ENCODE results near the gene GAPDH.

The GAPDH gene

GRCh38 chr12:6530576-6531260 lies 3.6 kb upstream of the GAPDH start:
- Histone ChIP-seq H3K27ac (ENCODE audit: extremely low read depth, low read depth, low read length) (no peak overlapping the region), H3K9me3 (ENCODE audit: control insufficient read depth, insufficient read depth, low read depth, low read length) (no peaks in the 10 kb centered on the region), H3K4me1 (ENCODE audit: control insufficient read depth, insufficient read depth, low read length) (peaks cover 12% of the 10 kb centered on the region), H3K36me3 (ENCODE audit: control insufficient read depth in 2 of 2, insufficient read depth in 1 of 2, low read length in 2 of 2) (peaks cover 38 to 79% of the 10 kb centered on the region in 2 experiments), H3K4me3 (ENCODE audit: low read depth, low read length) (no peak overlapping the region)
- ChIA-PET CTCF (interaction anchor here (0.6 to 1.0 kb wide), 4 partner anchors 13 to 40 kb away, joined by 3 to 4 read pairs (median 3); no protein-coding TSS in a partner anchor), POLR2A (interaction anchor here (4.7 kb wide), 1 partner anchor 60 kb away, joined by 24 read pairs; the partner anchor contains the start of gene VAMP1)
- TF ChIP-seq ZNF76 (tag by site-specific recombination; IDR thresholded peaks at IDR 0.05; ENCODE audit: borderline replicate concordance, low read depth) (no peak), ZNF391 (tag by site-specific recombination; IDR thresholded peaks at IDR 0.05; ENCODE audit: borderline replicate concordance, low read depth) (no peak), ZBTB21 (tag by site-specific recombination; IDR thresholded peaks at IDR 0.05) (no peak), ZNF266 (tag by site-specific recombination; IDR thresholded peaks at IDR 0.05; ENCODE audit: low read depth) (no peak), BCL6B (tag by site-specific recombination; IDR thresholded peaks at IDR 0.05) (no peak), ZNF211 (tag by site-specific recombination; IDR thresholded peaks at IDR 0.05; ENCODE audit: low read depth) (no peak), GLI4 (tag by site-specific recombination; IDR thresholded peaks at IDR 0.05) (no peak), ZSCAN4 (tag by site-specific recombination; IDR thresholded peaks at IDR 0.05) (no peak), KLF7 (tag by site-specific recombination; IDR thresholded peaks at IDR 0.05; ENCODE audit: borderline replicate concordance) (no peak), ZNF2 (tag by site-specific recombination; IDR thresholded peaks at IDR 0.05) (no peak), ZNF571 (tag by site-specific recombination; IDR thresholded peaks at IDR 0.05) (no peak), ZNF768 (tag by site-specific recombination; IDR thresholded peaks at IDR 0.05) (no peak), ZNF423 (tag by site-specific recombination; IDR thresholded peaks at IDR 0.05) (no peak), KLF10 (tag by site-specific recombination; IDR thresholded peaks at IDR 0.05) (no peak), PBX3 (CRISPR knock-in tag; IDR thresholded peaks at IDR 0.05) (no peak), ZNF548 (tag by site-specific recombination; IDR thresholded peaks at IDR 0.05) (no peak), ZFHX2 (tag by site-specific recombination; conservative IDR thresholded peaks at IDR 0.05) (no peak), ZNF777 (tag by site-specific recombination; IDR thresholded peaks at IDR 0.05; ENCODE audit: borderline replicate concordance) (no peak), KLF16 (tag by site-specific recombination; IDR thresholded peaks at IDR 0.05) (no peak)

GRCh38 chr12:6532051-6532926 lies 2.0 kb upstream of the GAPDH start:
- CTCF ChIA-PET, result interaction anchor here (0.9 to 1.6 kb wide), 4 partner anchors 11 to 206 kb away, joined by 3 to 6 read pairs (median 3); partner anchors contain the start of gene MRPL51
- H3K27ac ChIP-seq (ENCODE audit: extremely low read depth, low read depth, low read length), result peak overlapping the region; percentile 93
- TF ChIP-seq ZFP3 (tag by site-specific recombination; IDR thresholded peaks at IDR 0.05; ENCODE audit: low read depth) (no peak), ZNF654 (tag by site-specific recombination; IDR thresholded peaks at IDR 0.05; ENCODE audit: low read depth) (no peak), TRIM28 (IDR thresholded peaks at IDR 0.05; ENCODE audit: borderline replicate concordance, low read length) (0 out of 2 replicates have a peak, but pooled peaks have one; percentile 10), ZNF398 (tag by site-specific recombination; IDR thresholded peaks at IDR 0.05) (peak; percentile 57), TSHZ1 (tag by site-specific recombination; IDR thresholded peaks at IDR 0.05; ENCODE audit: borderline replicate concordance) (peak; percentile 7; the same call in 1 of the 2 replicates)

More at GRCh38 chr12:6532051-6532926, 2.0 kb upstream of the GAPDH start:
- Histone ChIP-seq H3K36me3 (ENCODE audit: control insufficient read depth in 2 of 2, insufficient read depth in 1 of 2, low read length in 2 of 2) (peaks cover 33 to 79% of the 10 kb centered on the region in 2 experiments), H3K4me1 (ENCODE audit: control insufficient read depth, insufficient read depth, low read length) (peaks cover 12% of the 10 kb centered on the region), H3K9me3 (ENCODE audit: control insufficient read depth, insufficient read depth, low read depth, low read length) (no peaks in the 10 kb centered on the region), H3K4me3 (ENCODE audit: low read depth, low read length) (peak overlapping the region; percentile 73; the same call in 1 of the 2 replicates)
- POLR2A ChIA-PET, result interaction anchor here (0.7 to 4.7 kb wide), 9 partner anchors 10 to 319 kb away, joined by 3 to 24 read pairs (median 4); partner anchors contain the start of genes CDCA3, MRPL51, USP5 and VAMP1
